Thyroid gland (tissue), 4 donors: ENCODE results near the gene OTUD5. TPM values are rescaled to one million over a fixed set of nuclear protein-coding genes. Genes with fewer than 3 reads are reported as not detected.
"Not testable (repeated sequence)": the region's sequence is repeated elsewhere in the genome, so short reads cannot be mapped to it uniquely, and the experiment has no call there.

Experiments
- DNase-seq, 2 donors: peaks; one replicate each; pipeline ENCODE4 v3.0.0-alpha.2; 2019
- H3K27ac ChIP-seq, 3 donors: fragments of 200-600 bp; sonication (generic); 1 replicate in 2 of 3; 2 replicates in 1 of 3; pipeline ENCODE4 v1.5.1; 2016 to 2019; ENCODE audit warnings: mild to moderate bottlenecking in 1 of 3, moderate library complexity in 1 of 3
- H3K27me3 ChIP-seq: fragments of 200-600 bp; sonication (generic); one replicate; pipeline ENCODE4 v1.5.1; 2019
- H3K36me3 ChIP-seq, 2 donors: fragments of 200-600 bp; sonication (generic); one replicate each; pipeline ENCODE4 v1.5.1; 2016 to 2019
- H3K4me1 ChIP-seq, 2 donors: fragments of 200-600 bp; sonication (generic); one replicate each; pipeline ENCODE4 v1.5.1; 2017 to 2019
- H3K4me3 ChIP-seq, 3 donors: fragments of 200-600 bp; sonication (generic); replicated peaks in 1 of 3; 1 replicate in 2 of 3; 2 replicates in 1 of 3; pipeline ENCODE4 v1.5.1; 2016; ENCODE audit warnings: mild to moderate bottlenecking in 1 of 3
- H3K9me3 ChIP-seq: fragments of 200-600 bp; sonication (generic); one replicate; pipeline ENCODE4 v1.5.1; 2017
- CTCF ChIP-seq, 6 experiments: fragments of 200-600 bp in 3 of 6; fragments of 450-650 bp in 3 of 6; sonication (generic) in 3 of 6; IDR thresholded peaks; one replicate each; pipeline ENCODE4 v1.5.1; 2016 to 2019; ENCODE audit warnings: antibody characterized with exemption in 6 of 6, mild to moderate bottlenecking in 2 of 6, inconsistent platforms in 1 of 6, moderate library complexity in 1 of 6
- POLR2A ChIP-seq, 2 donors: fragments of 450-650 bp; IDR thresholded peaks; one replicate each; pipeline ENCODE4 v1.6.1; 2017; ENCODE audit warnings: antibody characterized with exemption in 2 of 2, mild to moderate bottlenecking in 2 of 2, moderate library complexity in 1 of 2
- WGBS, 2 donors: methylation state at CpG; one replicate each; pipeline ENCODE4 v1.1.5; 2017; 5-methylcytosine and 5-hydroxymethylcytosine counted together
- intact Hi-C: fragments of 100-400 bp; cut with DNase I; formaldehyde crosslinking; loops from one replicate; pipeline ENCODE4 v1.15.1; 2023
- small RNA-seq: library from RNA; depleted of rRNA; stranded (forward); fragments of <200 nt; gene quantifications from one replicate; pipeline ENCODE3, GENCODE V24; 2016
- total RNA-seq, 4 donors: library from RNA; depleted of rRNA; stranded (reverse); fragments of >200 nt; gene quantifications; one replicate each; pipeline ENCODE4 v1.2.3, GENCODE V29; 2016

Gene OTUD5
- total RNA-seq, 4 donors from 2014 or later = 33.9 to 52.4 (median 43.3) TPM

GRCh38 chrX:48891402-48892288, 65.8 kb downstream of the OTUD5 start:
- H3K27ac ChIP-seq = peak overlapping the region; percentile 8 to 79 (median 13)
- intact Hi-C loops = no loop called here

DNA sequence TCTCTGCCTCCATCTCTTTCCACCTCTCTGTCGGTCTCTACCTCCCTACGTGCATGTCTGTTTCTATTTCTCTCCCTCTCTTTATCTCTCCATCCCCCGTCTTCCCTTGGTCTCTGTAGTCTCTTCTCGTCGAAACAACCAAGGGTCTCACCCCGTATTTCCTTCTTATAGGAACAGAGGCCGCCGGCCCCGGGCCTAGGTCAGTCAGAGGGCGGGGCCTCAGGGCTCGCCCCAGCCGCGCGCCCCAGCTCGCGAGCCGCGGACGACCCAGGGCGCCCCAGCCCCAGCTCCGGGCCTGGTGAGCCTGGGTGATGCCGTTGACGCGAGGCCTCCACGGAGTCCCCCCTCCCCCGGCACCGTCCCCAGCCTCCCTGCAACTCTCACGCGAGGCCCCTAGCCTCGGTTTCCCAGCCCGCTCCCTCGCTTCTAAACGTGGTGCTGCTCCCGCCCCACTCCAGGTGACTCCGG, 66.4 kb downstream of the OTUD5 start:
- 3 to 5% methylated on average over 6 to 10 of the region's 35 CpGs for WGBS, 2 donors
- intact Hi-C loops = no loop called here
- H3K9me3 ChIP-seq = no peaks in the 10 kb centered on the region
- H3K36me3 ChIP-seq = no peaks in the 10 kb centered on the region
- TF ChIP-seq POLR2A (IDR thresholded peaks at IDR 0.05) = no peak
- TF ChIP-seq CTCF (IDR thresholded peaks at IDR 0.05) = no peak
- peak overlapping the region; percentile 8 to 79 (median 13) for H3K27ac ChIP-seq
- no peaks in the 10 kb centered on the region for H3K27me3 ChIP-seq
- peak in 1 of 2 donors; percentile 23 for DNase-seq
- peak overlapping the region; percentile 25 to 54 (median 39) for H3K4me3 ChIP-seq
- H3K4me1 ChIP-seq = no peaks in the 10 kb centered on the region

More at GRCh38 chrX:48891402-48892288, 65.8 kb downstream of the OTUD5 start:
- H3K9me3 ChIP-seq = no peaks in the 10 kb centered on the region
- no peaks in the 10 kb centered on the region for H3K27me3 ChIP-seq
- DNase-seq = peak; percentile 92 to 93
- TF ChIP-seq POLR2A (IDR thresholded peaks at IDR 0.05) (peak in 1 of 2 donors; percentile 52), CTCF (IDR thresholded peaks at IDR 0.05) (peak in 4 of 6 experiments; percentile 16 to 48 (median 34))
- peak overlapping the region; percentile 25 to 54 (median 39) for H3K4me3 ChIP-seq
- H3K4me1 ChIP-seq = peaks cover 5 to 6% of the 10 kb centered on the region in 2 donors
- 1 to 7% methylated on average over 7 to 15 of the region's 68 CpGs for WGBS, 2 donors
- no peaks in the 10 kb centered on the region for H3K36me3 ChIP-seq

GRCh38 chrX:48890296-48890925, 67.0 kb downstream of the OTUD5 start:
- TF ChIP-seq POLR2A (IDR thresholded peaks at IDR 0.05) (no peak), CTCF (IDR thresholded peaks at IDR 0.05) (no peak)
- peak overlapping the region in 1 of 3 donors; percentile 79 for H3K27ac ChIP-seq
- intact Hi-C loops = no loop called here
- no peak for DNase-seq
- peak overlapping the region in 1 of 3 donors; percentile 54 for H3K4me3 ChIP-seq
- no peaks in the 10 kb centered on the region for H3K27me3 ChIP-seq
- no peaks in the 10 kb centered on the region for H3K9me3 ChIP-seq
- 40 to 44% methylated on average over 13 to 15 of the region's 15 CpGs for WGBS, 2 donors
- no peaks in the 10 kb centered on the region for H3K36me3 ChIP-seq
- no peaks in the 10 kb centered on the region for H3K4me1 ChIP-seq

DNA sequence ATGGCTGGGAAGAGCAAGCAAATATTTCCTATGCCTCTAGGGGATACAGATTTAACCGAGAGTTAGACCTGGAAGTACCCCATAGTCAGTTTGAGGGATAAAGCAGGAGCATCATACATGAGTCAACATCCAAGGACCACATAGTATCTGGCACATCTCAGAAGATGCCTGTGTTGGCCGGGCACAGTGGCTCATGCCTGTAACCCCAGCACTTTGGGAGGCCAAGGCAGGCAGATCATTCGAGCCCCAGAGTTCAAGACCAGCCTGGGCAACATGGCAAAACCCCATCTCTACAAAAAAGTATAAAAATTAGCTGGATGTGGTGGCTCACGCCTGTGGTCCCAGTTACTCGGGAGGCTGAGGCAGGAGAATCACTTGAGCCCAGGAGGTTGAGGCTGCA, 70.8 kb downstream of the OTUD5 start:
- H3K36me3 ChIP-seq, H3K4me1 ChIP-seq, DNase-seq, H3K9me3 ChIP-seq, H3K27me3 ChIP-seq, H3K27ac ChIP-seq, H3K4me3 ChIP-seq, intact Hi-C loops: not testable (repeated sequence)
- WGBS, 2 donors = 79 to 85% methylated on average over 4 of the region's 5 CpGs

- WGBS, 2 donors = 75 to 76% methylated on average over 10 of the region's 10 CpGs
- intact Hi-C loops = no loop called here
- DNase-seq = no peak
Observed at GRCh38 chrX:48883729-48884128, 73.7 kb downstream of the OTUD5 start.

DNA sequence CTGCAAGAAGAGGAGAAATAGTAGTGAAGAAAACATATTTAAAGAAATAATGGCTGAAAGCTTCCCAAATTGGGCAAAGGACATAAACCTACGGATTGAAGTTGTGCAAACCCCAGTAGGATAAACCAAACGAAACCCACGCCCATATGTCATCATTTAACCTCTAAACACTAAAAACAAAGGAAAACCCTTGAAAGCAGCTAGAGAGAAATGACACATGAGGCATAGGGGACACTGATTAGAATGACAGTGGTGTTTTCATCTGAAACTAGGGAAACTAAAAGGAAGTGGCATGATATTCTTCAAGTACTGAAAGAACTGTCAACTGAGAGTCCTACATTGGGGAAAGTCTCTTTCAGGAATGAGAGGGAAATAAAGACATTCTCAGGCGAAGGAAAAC, 80.5 kb downstream of the OTUD5 start:
- H3K9me3 ChIP-seq, intact Hi-C loops, H3K27me3 ChIP-seq, DNase-seq, H3K4me3 ChIP-seq, H3K27ac ChIP-seq, H3K4me1 ChIP-seq, H3K36me3 ChIP-seq: not testable (repeated sequence)
- WGBS, 2 donors = 52 to 62% methylated on average over 3 of the region's 4 CpGs

More at GRCh38 chrX:48883729-48884128, 73.7 kb downstream of the OTUD5 start:
- Histone ChIP-seq H3K9me3 (no peaks in the 10 kb centered on the region), H3K27me3 (no peaks in the 10 kb centered on the region), H3K4me3 (no peak overlapping the region), H3K36me3 (no peaks in the 10 kb centered on the region), H3K4me1 (no peaks in the 10 kb centered on the region), H3K27ac (no peak overlapping the region)
- no peak for TF ChIP-seq POLR2A (IDR thresholded peaks at IDR 0.05)

Small RNA genes lying within 50 kb of the gene (small RNA-seq; reads per million reads assigned to genes)
- not detected for gene RNU6-722P

Other genes starting within 250 kb of the OTUD5 start
- gene GLOD5, start 195.9 kb downstream of the OTUD5 start, total RNA-seq = 1 to 10 TPM in 2 of 4 donors, not detected in 2; 1.2 to 3.3 TPM
- not detected for gene GATA1, start 171.0 kb downstream of the OTUD5 start, total RNA-seq
- 100 to 1,000 TPM in 1 of 4 donors, 10 to 100 TPM in 3; 80.4 to 124 (median 90.5) TPM for gene HDAC6, start 155.5 kb downstream of the OTUD5 start, total RNA-seq
- not detected for gene ERAS, start 131.1 kb downstream of the OTUD5 start, total RNA-seq
- 1 to 10 TPM; 1.5 to 4.0 (median 3.4) TPM for gene PCSK1N, start 122.0 kb downstream of the OTUD5 start, total RNA-seq
- 10 to 100 TPM; 34.3 to 53.1 (median 41.2) TPM for gene TIMM17B, start 59.8 kb downstream of the OTUD5 start, total RNA-seq
- gene PQBP1, start 59.7 kb downstream of the OTUD5 start, total RNA-seq = 10 to 100 TPM; 52.4 to 76.2 (median 57.2) TPM
- gene SLC35A2, start 46.0 kb downstream of the OTUD5 start, total RNA-seq = 10 to 100 TPM; 26.9 to 47.8 (median 32.3) TPM
- gene PIM2, start 38.6 kb downstream of the OTUD5 start, total RNA-seq = 10 to 100 TPM in 1 of 4 donors, 1 to 10 TPM in 3; 4.8 to 12.1 (median 5.9) TPM
- gene KCND1, start 14.2 kb upstream of the OTUD5 start, total RNA-seq = 1 to 10 TPM in 3 of 4 donors, under 1 TPM in 1; 0.54 to 1.6 (median 1.1) TPM
- gene GRIPAP1, start 44.7 kb upstream of the OTUD5 start, total RNA-seq = 10 to 100 TPM; 30.6 to 33.9 (median 33.4) TPM
- 100 to 1,000 TPM in 3 of 4 donors, 10 to 100 TPM in 1; 68.4 to 160 (median 118) TPM for gene TFE3, start 85.8 kb upstream of the OTUD5 start, total RNA-seq
- gene CCDC120, start 101.4 kb upstream of the OTUD5 start, total RNA-seq = 10 to 100 TPM in 1 of 4 donors, 1 to 10 TPM in 3; 5.1 to 14.4 (median 6.3) TPM
- gene PRAF2, start 116.4 kb upstream of the OTUD5 start, total RNA-seq = 10 to 100 TPM; 19.2 to 32.9 (median 22.1) TPM
- gene WDR45, start 122.3 kb upstream of the OTUD5 start, total RNA-seq = 100 to 1,000 TPM in 3 of 4 donors, 10 to 100 TPM in 1; 99.8 to 184 (median 106) TPM
- gene GPKOW, start 166.1 kb upstream of the OTUD5 start, total RNA-seq = 10 to 100 TPM; 24.3 to 32.5 (median 28.0) TPM
- 10 to 100 TPM; 16.5 to 40.9 (median 27.5) TPM for gene MAGIX, start 205.2 kb upstream of the OTUD5 start, total RNA-seq
- 10 to 100 TPM in 3 of 4 donors, 1 to 10 TPM in 1; 6.2 to 25.7 (median 14.6) TPM for gene PLP2, start 214.3 kb upstream of the OTUD5 start, total RNA-seq
- 10 to 100 TPM in 1 of 4 donors, 1 to 10 TPM in 3; 8.1 to 22.4 (median 9.6) TPM for gene PRICKLE3, start 228.8 kb upstream of the OTUD5 start, total RNA-seq
- gene SYP, start 242.6 kb upstream of the OTUD5 start, total RNA-seq = 1 to 10 TPM; 1.9 to 4.8 (median 2.7) TPM